Amniotic epithelial cell (primary cell): Measurements from ENCODE around the gene PDGFA.

Experiments
- DNase-seq: peaks from one replicate; pipeline ENCODE4 v3.0.0-alpha.2; 2010; ENCODE audit warnings: low read depth

Gene PDGFA

DNA sequence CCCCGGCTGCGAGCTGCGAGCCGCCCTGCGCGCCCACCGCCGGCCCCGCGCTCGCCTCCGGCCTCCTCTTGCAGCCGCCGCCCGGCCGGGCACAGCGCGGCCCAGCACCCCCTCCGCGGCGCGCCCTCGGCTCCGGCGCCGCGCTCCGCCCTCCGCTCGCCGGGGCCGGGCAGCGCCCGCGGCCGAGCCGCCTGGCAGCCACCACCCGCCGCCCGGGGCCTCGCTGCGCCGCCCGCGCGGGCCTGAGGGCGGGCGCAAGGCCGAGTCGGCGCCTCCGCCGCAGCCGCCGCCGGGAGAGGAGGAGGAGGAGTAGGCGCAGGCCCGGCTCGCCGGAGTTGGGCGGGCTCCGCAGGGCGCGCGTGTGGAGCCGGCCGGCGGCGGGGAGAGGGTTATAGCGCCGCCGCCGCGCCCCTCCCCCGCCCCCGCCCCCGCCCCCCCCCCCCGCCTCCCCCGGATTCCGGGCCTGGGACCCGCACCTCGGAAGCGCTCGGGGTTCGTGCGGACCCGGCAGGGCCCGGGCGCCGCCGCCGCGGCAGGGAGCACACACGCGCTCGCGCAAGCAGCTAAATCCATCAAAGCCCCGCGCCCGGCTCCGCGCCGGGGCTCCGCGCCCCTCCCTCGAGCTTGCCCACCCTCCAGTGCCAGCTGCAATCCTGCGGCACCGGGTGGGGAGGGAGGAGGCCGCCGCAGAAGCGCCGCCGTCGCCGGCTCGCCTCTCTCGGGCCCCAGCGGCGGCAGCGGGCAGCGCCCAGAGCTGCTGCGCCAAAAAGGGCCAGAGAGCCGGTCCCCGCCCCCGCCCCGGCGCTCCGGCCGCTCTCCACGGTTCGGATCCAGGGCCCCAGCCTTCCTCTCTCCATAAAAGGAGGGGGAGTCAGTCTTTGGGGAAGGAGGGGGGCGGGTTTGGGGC lies at the start of gene PDGFA:
PDGFA (minus strand) TSS at position 363 of the 907 bp plus-strand sequence. CDS start 845 bp downstream, outside the sequence.
- peak; percentile 51 for DNase-seq

DNA sequence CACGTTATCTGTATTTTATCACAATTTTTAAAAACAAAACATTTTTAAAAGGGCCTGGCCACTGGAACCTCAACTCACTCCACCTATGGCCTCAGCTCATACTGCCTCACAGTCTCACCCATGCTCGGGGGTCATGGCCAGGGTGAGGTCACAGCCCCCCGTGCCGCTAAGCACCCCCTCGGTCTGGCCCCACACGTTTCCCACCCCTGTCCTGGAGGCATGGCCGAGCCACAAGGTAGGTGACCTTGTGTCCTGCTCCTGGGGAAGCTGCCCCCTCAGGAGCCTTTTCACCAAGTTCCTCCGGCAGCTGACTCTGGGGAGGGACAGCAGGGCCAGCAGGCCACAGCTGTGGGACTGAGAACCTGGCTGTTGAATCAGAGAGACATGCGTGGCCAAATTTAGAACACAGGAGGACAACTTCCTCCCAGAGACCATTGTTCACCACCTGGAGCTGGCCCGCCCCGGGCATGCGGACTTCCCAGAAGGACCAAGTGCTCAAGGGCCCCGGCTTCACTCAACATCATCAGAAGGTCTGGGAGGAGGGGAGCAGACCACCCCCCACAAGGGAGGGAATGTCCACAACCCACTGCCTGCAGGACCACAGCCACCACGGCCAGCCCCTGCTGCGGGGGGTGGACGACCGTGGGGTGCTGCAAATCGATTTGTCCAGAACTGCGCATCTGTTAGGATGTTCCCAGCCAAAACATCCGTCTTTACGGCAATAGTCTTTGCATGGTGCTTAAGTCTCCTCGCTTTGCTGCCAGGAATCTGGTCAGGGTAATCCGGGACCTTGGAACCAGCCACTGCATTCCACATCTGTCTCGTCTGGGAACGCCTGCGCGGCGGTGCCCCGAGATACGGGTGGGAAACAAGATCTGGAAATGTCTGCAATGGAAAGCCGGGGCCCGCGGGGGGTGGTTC lies 48.6 kb upstream of the PDGFA start:
- DNase-seq, result peak; percentile 78

DNA sequence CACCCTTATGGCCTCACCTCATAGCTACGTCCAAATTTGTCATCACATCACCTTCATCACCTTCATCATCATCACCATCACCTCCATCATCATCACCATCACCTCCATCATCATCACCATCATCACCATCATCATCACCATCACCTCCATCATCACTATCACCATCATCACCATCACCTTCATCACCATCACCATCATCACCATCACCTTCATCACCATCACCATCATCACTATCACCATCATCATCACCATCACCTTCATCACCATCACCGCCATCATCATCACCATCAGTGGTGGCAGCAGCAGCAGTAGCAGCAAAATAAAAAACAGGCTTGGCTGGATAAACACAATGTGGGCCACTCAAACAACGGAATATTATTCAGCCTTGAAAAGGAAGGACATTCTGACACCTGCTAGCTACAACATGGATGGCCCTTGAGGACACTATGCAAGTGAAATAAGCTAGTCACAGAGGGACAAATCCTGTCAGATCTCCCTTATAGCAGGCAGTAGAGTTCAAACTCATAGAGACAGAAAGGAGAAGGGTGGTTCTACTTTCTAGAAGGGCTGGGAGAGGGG lies 47.7 kb upstream of the PDGFA start:
- no peak for DNase-seq

DNA sequence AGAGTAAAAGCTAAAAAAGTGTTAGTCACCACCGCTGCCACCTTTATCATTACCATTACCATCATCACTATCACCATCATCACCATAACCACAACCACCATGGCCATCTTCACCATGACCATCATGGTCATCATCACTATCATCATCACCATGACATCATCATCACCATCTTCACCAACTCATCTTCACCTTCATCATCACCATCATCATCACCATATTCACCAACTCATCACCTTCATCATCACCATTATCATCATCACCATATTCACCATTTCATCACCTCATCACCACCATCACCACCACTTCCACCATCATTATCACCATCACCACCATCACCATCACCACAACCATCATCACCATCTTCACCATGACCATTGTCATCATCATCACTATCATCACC lies 46.5 kb upstream of the PDGFA start:
- no peak for DNase-seq

DNA sequence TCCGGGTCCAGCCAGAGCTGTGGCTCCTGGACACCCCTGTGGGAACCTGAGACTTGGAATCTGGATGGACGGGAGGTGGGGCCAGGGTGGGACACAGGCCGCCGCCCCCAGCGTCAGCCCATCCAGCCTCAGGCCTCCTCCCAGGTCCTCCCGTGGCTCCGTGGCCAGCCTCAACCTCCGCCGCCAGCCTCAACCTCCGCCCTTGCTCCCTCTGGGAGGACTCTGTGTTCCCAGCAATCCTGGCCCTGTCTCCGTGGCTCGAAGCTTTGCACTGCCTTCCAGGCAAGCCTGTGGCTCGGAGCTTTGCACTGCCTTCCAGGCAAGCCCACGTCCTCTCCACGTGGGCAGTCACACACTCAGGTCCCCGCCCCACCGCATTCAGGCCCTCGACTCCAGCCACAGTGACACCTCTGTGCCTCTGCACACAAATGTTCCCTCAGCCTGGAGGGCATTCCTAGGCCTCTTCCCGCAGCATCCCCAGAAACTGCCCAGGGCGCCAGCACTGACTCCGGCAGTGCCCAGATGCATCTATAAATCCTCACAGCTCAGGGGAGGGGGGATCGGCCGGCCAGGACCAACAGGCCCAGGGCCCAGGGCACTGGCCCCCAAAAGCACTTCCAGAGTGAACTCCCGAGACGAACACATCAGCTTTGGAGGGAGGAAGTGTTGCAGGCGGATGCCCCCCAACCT lies 44.7 kb upstream of the PDGFA start:
- no peak for DNase-seq

DNA sequence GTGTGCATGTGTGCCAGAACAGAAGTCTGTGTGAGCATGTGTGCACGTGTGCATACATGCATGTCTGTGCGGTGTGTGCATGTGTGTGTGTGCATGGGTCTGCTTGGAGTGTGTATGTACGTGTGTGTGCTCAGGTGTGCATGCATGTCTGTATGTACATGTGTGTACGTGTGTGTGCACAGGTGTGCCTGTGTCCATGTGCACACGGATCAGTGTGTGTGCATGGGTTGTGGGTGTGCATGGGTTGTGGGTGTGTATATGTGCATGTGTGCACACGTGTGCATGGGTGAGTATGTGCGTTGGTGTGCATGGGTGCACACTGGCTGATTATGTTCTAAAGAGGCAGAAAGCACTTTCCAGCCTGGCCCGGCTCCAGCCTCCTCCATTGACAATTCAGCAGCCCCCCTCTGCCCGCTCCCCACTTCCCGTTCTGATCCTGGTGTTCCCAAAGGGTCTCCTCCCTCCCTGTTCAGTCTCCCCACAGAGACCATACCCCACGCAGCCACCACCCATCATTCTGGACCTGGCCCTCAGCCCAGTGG lies 44.1 kb upstream of the PDGFA start:
- no peak for DNase-seq

DNA sequence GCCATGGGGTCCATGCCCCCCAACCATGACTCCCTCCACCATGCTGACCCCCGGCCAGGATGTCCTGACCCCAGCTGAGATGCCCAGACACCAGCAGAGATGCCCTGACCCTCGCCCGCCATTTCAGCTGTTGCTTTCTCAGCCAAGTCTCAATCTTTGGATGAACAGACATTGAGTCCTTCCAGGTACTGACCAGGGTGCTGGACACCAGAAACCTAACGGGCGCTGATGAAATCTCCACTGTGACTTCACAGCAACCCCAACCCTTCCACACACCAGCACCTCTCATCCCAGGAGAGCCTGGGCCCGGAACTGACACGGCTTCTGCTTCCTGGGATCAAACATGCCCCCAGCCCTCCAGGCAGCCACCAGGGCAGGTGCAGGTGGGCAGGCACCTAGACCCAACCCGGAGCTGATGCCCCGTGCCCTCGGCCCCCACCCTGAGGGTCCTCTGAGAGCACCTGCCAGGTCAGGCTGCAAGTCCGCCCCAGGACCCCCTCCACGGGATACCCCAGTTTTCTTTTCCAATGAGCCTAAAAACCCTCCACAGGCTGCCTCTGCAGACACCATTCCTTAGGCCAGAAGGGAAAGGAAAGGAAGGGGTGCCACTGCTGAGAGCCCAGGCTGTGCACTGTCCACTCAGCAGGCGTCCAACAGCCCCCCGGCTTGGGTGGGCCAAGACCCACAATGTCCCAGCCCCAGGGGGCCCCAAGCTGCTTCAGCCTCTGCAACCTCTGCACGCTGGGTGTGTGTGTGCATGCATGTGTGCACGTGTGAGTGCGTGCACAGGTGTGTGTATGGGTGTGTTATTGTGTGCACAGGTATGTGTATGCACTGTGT lies 43.4 kb upstream of the PDGFA start:
- DNase-seq, result no peak

DNA sequence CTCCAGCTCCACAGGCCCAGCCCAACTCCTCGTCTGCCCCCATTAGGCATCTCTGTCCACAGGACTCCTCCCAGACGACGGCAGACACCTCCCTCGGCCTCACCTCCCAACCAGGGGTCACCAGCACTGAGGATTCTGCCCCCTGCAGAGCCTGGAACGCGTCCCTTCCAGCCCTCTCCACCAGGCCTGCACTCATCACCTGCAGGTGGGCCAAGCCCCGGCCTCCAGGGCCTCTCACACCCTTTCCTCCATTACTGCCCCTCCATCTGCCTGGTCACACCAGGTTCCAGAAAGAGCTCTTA lies 42.7 kb upstream of the PDGFA start:
- DNase-seq, result no peak

DNA sequence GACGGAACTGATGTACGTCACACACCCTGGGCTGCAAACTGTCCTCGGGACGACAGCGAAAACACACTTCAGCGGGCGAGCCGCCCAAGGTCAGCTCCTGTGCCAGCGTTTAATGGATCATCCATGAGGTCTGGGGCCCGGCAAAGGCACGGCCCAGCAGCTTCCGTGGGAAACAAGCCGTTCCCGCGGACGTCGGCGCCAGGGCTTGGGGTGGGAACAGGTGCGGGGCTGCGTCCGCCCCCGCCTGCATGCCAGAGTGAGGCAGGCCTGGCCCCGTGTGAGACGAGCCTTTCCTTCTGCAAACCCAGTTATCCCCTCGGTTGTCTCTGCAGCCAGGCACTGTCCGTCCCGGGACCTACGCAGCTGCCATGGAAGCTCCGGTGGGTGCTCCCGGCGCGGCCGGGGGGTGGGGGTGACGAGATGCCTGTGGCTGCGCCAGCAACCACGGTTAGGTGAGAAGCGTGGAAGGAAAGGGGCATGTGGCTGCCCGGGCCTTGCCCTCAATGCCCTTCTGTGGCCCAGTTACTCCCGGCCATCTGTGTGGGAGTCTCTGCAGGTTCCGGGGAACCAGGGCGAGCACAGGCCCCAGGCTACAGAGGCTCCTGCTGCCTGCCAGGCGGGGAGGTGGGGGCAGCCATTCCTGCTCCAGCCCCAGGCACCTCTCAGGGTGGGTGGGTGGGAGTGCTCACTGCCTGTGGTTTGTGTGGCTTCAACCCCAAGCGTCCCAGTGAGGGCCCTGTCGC lies 42.2 kb upstream of the PDGFA start:
- DNase-seq, result peak; percentile 24

DNA sequence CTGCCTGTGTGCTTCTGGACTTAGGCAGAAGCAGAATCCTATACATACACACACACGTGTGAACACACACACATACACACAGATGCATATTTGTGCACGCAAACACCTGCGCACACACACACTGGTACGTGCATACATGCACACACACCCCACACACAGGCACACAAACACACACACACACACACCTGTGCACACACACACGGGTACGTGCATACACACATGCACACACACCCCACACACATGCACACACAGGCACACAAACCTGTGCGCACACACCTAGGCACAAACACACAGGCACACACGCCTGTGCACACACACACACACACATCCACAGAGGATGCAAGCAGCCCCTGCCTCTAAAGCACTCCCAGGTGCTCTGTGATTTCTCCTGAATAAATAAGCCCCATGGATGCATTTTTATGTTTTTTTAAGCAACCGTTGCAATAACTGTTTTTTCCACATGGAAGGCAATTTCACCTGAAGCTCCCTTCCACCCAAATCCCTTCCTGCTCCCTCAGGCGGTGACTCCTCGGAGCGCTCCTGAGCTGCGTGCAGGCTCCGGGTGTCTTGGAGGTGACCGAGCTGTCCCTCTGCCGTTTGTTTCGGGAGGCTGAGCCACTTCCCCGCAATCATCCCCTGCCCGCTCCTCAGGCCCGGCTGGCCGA lies 41.5 kb upstream of the PDGFA start:
- DNase-seq, result no peak

DNA sequence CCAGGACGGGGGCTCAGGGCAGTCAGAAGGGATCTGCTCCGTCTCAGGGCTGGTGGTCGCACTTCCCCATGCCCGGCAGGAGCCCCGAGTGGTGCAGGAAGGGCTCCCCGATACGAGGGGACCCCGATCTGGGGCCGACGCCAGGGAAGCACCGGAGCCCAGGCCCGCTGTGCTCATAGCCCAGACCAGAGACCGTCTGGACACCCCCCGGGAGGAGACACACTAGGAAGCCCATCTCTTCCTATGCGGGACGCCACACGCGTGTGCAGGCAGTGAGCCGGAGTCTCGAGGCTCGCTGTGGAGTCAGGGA lies 39.7 kb upstream of the PDGFA start:
- no peak for DNase-seq

DNA sequence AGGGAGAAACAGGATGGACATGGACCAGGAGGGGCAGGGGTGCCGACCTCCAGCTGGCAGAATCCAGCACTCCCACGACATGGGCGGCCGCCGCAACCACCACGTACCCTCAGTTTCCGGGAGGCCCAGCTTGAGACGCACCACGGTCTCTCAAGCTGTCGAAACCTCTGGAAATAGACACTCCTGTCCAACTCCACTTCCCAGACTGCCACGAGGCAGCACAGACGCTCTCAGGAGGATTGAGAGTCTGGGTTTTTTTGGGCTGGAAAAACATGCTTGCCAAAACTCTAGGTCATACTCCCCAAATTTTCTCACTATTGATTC lies 37.9 kb upstream of the PDGFA start:
- no peak for DNase-seq

DNA sequence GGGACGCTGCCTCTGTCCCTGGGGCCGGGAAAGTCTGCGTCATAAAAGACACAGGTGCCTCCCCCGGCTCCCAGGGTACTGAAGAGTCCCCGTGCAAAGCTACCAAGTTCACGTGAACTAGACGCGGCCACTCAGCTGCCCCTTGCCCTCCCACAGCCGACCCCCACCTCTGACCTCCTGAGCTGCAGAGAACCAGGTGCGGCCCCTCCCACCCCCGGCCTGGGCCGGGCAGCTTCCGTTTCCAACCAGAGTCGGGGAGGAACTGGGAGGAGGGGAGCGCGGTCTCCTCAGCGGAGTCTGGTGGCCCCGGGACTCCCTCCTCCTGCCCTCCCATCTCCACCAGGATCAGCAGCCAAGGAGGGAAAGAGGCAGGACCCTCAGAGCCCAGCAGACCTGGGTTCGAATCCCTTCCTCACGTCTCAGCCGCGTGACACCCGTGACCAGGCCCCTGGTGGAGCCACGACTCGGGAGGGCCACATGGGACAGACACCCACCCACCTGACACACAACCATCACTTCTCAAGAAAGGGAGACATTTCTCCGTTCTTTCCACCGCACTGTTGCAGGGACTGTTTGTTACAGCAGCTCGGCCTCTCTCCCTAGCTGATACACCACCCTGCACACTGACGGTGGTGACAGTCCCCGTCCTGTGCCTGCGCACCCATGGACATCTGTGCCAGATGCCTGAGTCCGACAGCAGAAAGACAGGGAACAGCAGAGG lies 37.4 kb upstream of the PDGFA start:
- DNase-seq, result no peak

DNA sequence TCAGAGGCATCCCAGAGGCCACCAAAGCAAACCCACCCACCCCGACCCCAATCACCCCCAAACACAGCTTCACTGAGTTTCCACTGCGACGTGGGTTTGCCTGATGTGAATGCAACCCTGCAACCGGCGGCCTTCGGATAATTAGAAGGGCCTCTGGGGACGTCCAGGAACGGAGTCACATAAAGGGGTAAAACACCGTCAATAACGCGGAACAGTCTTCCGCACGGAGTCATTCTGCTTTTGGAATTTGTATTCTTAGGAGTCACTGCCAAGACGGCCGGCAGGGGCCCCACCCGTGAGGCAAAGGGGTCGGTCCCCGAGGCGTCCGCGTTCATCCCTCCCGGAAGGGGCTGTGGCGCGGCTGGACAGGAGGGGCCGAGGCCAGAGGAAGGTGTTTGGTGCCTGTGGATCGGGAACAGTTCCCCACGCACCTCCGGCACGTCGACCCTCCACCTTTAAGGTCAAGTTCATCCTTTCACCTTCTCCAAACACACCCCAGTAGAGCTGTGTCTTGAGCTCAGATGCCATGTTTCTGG lies 36.7 kb upstream of the PDGFA start:
- DNase-seq, result no peak

DNA sequence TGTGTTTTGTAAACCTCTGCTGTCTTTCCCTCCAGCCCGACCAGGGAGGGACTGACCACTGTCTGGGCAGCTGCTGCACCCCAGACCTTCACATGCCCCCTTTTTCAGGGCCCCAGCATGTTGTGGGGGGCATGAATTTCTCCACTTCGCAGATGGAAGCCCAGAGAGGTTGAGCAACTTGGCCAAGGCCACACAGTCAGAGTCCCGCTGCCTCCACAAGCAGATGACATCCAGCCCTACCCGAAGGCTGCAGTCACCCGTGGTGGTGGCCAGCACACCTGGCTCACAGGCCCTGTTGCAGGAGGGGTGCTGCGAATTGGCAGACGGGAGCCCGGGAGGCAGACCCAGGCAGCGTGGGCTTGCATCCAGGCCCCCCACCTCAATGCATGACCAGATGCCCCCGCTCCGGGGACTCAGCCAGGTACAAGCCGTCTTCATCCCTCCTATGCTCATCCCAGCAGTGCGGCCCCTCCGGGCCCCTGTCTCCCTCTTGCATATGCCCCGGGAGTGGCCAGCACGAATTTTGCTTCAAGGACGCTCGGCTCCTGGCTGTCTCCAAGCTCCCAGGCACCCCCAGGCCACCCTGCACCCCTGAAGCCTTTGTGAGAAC lies 36.0 kb upstream of the PDGFA start:
- DNase-seq, result no peak

DNA sequence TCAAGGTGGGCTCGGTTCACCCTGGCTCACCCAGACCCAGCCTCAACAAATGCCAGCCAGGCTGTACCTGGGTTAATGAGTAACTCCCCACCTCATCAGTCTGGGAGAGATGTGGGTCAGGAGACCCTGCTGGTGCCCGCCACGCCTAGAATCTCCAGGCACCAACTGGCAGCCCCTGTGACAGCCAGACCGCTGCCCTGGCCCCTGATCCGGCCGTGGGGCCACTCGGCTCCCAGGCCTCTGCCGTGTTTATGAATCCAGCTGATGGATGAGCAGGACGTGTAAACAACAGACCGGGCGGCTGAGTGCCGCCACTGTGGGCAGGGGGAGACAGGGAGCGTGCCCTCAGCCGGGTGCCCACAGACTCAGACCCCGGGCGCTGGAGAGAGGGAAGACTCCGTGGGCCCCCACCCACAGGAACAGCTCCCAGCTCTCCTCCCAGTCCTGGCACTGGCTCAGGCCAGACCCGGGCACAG lies 34.0 kb upstream of the PDGFA start:
- no peak for DNase-seq

DNA sequence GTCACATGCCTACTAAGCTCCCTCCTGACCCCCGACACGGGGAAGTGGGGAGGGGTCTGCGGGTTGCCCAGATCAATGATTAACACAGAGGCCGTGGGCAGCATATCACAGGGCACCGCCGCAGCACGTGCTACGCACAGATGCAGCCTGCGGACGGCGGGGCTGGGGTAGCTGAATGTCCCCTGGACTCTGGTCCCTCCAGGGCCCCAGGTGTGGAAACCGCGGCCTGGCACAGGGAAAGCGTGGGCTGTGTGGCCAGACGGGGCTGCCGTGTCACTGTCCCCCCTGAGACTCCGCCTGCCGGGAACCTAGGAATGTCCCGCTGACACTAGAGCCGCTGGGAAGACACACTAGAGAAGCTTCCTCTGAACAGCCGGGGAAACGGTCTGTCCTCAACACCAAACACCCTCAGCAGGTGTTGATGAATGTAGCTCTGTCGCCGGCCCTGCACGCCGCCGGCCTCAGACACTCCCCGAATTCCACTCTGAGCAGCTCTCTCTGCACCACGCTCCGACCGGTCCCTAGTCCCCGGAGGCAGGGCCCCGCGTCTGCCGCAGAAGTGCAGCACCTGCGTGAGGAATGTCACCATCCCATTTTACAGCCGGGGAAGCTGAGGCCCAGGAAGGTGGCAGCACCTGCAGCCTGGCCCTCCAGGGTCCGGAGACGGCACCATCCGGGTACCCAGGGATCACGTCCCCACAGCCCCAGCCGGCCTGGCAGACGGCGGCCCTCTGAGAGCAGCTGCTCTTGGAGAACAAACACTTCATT lies 33.4 kb upstream of the PDGFA start:
- DNase-seq, result no peak
